NAMALWA (cell line): ENCODE results near the gene NFATC1.
A peak's percentile ranks its signal among the peaks of the same experiment; 100 is the strongest.

Experiments
- DNase-seq: peaks from one replicate; pipeline ENCODE4 v3.0.0-alpha.2; 2015; ENCODE audit warnings: low spot score

Gene NFATC1

DNA sequence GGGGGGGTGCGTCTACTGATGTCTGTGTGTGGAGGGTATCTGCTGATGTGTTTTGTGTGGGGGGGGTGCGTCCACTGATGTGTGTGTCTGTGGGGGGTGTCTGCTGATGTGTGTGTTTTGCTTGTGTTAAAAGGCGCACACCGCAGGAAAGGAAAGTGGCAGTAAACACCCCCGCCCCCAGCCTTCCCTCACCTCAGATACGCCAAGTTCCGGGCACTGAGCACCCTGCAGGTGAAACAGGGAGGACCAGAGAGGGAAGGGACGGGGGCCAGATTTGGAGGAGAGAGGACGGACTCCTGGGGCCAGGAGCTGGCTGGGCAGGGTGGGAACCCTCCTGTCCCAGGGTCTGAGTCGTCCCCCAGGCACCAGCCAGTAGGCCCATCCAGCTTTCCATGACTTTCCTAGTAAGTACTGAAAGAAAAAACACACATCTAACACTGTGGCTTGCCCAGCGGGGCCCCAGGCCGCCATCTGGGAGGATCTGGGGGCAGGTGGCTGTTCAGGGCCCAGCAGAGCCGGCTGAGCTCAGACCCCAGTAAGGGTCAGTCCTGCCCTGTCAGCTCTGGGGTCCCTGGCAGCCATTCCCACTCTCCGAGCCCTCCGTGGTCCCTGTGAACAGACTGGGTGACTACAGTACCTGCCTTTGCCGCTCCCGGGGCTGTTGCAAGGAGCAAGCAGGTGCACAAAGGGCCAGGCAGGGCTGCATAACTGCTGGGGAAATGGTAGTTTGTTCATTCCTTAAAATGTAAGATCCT, 126.9 kb downstream of the NFATC1 start:
- peak; percentile 42 for DNase-seq

DNA sequence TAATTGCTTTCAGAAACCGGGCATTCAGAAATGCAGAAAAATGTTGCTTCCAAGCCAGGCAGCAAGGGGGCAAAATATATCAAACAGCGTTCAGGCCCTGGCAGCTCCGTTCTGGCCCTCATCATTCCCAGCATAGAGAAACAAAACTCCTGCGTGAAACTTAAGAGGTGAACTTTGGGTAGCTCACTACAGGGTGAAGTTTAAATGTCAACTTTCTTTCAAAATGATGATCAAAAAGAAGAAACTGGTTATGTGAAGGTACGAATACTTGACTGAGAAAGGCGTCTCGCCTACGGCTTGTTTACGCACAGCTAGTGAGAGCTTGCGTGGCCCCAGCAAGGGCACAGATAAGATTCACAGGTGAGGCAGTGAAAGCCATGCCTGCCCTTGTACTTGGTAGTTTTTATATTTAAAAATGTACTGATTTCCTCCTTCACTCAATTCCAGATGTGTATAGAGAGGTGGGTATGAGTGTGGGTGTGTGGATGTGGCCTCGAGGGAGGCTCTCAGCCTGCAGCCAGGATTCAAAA, 127.5 kb downstream of the NFATC1 start:
- peak; percentile 62 for DNase-seq

DNA sequence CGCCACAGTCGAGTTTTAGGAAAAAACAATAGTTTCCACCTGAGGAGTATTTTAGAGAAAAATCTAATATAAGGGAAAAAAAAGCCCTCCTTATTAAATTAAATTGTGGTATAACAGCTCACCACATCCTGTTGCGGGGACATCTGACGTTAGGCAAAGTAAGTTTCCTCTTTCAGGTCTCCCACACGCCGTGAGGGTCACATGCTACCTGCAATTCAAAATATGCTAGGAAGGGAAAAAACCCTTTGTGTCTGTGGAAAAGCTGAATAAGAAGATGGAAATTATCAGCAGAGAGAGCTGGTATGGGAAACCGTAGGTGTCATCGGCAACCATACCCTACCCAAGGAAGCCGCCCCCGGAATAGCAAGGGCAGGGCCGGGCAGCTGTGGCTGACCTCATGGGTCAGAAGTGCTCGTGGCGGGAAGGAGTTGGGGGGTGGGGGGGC, 128.0 kb downstream of the NFATC1 start:
- peak; percentile 85 for DNase-seq

DNA sequence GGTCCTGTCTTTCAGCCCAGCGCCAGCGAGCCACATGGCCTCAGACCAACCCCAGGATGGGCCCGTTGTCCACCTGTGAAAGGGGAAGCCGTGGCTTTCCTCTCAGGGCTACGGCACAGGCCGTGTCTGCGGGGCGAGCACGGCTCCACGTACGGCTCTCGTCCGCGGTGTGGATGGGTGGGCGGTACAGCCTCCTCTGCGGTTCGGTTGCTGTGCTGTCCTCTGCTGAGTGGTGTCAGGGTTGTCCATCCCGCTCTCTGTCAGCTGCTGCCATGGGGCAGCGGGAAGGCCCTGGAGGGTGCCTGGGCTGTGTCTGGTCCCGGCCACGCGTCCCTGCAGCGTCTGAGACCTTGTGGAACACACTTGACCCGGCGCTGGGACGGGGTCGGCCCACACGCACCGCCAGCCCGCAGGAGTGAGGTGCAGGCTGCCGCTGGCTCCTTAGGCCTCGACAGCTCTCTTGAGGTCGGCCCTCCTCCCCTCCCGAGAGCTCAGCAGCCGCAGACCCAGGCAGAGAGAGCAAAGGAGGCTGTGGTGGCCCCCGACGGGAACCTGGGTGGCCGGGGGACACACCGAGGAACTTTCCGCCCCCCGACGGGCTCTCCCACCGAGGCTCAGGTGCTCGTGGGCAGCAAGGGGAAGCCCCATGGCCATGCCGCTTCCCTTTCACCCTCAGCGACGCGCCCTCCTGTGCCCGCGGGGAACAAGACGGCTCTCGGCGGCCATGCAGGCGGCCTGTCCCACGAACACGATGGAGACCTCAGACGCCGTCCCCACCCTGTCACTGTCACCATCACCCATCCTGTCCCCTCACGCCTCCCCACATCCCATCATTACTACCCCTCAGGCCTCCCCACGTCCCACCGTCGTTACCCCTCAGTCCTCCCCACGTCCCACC, 128.7 kb downstream of the NFATC1 start:
- no peak for DNase-seq

- no peak for DNase-seq
Observed at GRCh38 chr18:79525556-79526467, 130.1 kb downstream of the NFATC1 start.

GRCh38 chr18:79526468-79527460, 131.0 kb downstream of the NFATC1 start:
- no peak for DNase-seq

DNA sequence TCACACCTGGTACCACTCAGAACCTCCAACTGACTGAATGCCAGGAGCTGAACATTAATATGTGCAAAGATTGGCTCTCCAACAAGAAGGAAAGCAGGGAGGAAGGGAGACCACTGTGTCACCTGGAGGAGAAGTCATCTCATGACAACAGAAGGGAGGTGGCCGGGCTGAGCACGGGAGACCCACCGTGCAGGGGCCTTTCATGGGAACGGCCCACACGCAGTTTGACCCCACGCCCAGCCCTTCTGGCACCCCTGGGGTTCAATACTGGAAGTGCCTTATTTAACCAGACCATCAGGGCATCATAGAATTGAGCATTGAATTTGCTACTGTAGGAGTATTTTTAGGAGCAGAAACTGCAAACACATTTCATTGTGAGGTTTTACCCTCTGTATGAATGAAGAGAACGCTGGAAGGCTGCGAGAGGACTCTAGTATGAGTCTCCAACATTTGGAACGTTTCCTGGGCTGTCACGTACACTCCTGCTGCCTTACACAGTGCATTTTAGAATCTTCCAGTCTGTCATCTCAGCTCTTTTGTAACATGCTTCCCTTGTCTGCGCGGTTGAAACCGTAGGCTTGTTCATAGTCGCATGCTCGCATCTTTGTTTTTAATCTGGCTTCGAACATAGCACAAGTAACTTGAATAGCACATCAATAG, 132.1 kb downstream of the NFATC1 start:
- peak; percentile 27 for DNase-seq

GRCh38 chr18:79528316-79528695, 132.6 kb downstream of the NFATC1 start:
- no peak for DNase-seq

DNA sequence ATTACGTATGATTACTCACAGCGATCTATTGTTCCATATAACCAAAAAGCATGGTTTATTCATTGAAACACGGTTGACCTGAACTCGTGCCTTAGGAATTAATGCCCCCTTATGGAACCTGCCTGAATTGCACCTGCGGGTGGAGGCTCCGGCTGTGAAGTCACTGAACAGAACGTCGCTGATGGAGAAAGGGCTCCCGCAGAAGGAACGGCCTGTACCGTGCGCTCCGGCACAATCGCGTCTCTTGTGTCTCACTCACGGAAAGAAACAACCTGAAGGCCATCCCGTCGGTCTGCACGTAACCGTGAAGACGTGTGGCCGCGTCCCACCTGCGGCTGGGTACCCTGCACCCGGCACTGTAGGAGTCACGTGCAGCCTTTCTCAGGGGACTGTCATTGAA, 133.1 kb downstream of the NFATC1 start:
- DNase-seq, result peak; percentile 84

- no peak for DNase-seq
Observed at GRCh38 chr18:79529296-79529695, 133.6 kb downstream of the NFATC1 start.

- DNase-seq, result no peak
Observed at GRCh38 chr18:79529991-79530390, 134.3 kb downstream of the NFATC1 start.

DNA sequence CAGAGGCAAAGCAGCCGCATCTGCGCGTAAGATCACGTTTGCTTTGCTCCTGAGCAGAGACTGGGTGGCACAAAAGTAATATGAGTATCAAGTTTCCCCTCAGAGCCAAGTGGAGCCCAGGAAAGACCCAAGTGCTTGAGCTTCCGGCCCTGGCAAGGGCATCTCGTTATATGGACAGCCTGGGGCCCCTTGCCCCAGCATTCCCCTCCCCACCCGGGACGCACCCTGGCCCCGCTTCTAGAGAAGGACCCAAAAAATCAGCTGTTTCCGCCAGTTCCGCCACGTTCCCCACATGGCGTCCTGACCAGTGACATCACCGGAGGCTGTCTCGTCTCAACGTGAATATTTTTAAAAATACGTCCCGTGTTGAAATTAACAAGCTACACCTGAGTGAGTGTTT, 135.1 kb downstream of the NFATC1 start:
- DNase-seq, result no peak

DNA sequence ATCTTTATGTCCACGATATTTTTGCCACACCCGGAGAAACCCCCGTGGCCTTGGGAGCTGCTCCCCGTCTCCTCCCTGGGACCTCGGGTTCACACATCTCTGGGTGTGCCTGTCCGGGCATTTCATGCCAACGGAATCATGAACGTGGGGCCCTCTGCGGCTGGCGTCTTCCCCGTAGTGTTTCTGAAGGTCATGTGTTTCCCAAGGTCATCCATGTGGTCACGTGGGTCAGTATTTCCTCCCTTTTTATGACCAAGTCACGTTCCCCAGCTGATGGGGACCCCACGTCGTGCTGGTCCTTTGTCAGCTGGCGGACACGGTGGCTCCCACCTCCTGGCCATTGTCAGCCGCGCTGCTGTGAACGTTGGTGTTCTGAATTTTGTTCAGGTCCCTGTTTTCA, 135.7 kb downstream of the NFATC1 start:
- no peak for DNase-seq

DNA sequence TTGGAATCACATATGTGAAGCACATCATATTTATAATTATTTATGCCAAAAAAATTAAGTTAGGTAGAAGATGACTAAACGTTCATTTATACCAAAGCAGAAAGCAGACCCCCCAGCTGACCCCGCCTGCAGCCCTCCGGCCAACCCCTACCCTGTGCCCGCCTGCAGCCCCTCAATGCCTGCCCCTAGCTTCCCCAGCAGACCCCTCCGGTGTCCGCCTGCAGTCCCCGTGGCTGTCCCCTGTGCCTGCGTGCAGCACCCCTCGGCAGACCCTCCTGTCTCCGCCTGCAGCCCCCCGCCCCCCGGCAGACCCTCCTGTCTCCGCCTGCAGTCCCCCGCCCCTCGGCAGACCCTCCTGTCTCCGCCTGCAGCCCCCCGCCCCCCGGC, 136.2 kb downstream of the NFATC1 start:
- no peak for DNase-seq

DNA sequence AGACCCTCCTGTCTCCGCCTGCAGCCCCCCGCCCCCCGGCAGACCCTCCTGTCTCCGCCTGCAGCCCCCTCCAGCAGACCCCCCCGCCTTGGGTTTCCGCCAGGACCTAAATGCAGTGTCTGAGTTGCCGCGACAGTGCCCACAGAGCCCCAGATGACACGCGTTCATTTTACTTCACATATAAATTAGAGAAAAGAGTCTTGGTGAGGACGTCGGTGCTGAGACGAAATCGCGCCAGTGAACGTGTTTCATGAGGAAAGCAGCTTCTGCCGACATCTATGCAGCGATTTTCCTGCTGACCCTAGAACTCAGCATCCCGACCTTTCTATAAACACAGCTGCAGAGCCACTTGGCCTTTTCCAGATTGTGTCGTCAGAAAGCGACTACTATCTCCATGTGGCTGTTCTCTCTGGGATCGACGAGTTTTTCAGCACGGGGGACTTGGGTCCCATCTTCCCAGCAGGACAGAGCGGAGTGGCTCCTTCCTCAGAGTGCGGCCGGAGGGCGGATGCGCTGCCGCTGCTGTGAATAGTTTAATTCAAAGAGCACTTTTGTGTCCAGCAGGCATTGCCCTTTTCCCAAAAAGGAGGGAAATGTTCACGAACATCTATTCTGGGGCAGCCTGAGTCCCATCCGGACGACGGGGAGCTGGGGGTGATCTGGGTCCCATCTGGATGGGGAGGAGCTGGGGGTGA, 136.7 kb downstream of the NFATC1 start:
- DNase-seq, result no peak

- no peak for DNase-seq
Observed at GRCh38 chr18:79533146-79533545, 137.4 kb downstream of the NFATC1 start.

GRCh38 chr18:79533591-79533990, 137.9 kb downstream of the NFATC1 start:
- DNase-seq, result no peak

DNA sequence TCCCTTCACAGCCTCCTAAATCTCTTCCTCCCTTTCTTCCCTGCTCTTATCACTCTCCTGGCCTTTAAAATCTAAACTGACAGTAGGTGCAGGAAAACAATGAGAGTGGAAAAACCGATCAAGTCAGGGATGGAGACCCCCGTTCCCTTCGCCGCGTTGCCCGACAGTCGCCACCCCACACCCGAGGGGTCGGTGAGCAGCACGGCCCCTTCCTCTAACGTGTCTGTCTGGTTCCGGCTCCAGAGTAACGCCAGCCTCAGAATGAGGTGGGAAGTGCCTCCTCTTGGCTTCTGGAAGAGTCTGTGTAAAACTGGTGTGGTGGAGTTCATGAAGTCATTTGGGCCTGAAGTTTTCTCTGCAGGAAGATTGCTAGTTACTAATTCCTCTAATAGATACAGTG, 138.6 kb downstream of the NFATC1 start:
- no peak for DNase-seq

GRCh38 chr18:79537758-79538157, 142.0 kb downstream of the NFATC1 start:
- DNase-seq, result no peak

- DNase-seq, result no peak
Observed at GRCh38 chr18:79538635-79539034, 142.9 kb downstream of the NFATC1 start.
